ENCODE data around the gene CARD9.

- TF ChIP-seq CTCF (IDR thresholded peaks at IDR 0.05) (no peak), REST (IDR thresholded peaks at IDR 0.05; ENCODE audit: insufficient read depth in 1 of 2, low read depth in 2 of 2, low read length in 1 of 2) (no peak)
Observed at GRCh38 chr9:136328011-136328621, 45.4 kb downstream of the CARD9 start.
